Bronchial epithelial cell (primary cell): ENCODE measurements around the gene ERCC6. TPM values are rescaled to one million over a fixed set of nuclear protein-coding genes. Genes with fewer than 3 reads are reported as not detected.

Source experiments
- DNase-seq: peaks from one replicate; pipeline ENCODE4 v3.0.0-alpha.2; 2010; ENCODE audit warnings: low read depth
- FAIRE-seq: peaks from 2 replicates; lab custom pipeline; 2011; peaks lifted over from hg19 to GRCh38; lab: Jason Lieb, UNC
- H3K27me3 ChIP-seq: 2 replicates; pipeline ENCODE4 v1.5.1; 2011; ENCODE audit warnings: low read length; ENCODE audit not compliant: control insufficient read depth, insufficient read depth
- H3K36me3 ChIP-seq: 2 replicates; pipeline ENCODE4 v1.5.1; 2011; ENCODE audit warnings: low read length; ENCODE audit not compliant: control insufficient read depth, insufficient read depth
- H3K4me3 ChIP-seq: 2 replicates; pipeline ENCODE4 v1.5.1; 2011; ENCODE audit warnings: mild to moderate bottlenecking, low read depth, low read length, control low read depth
- CTCF ChIP-seq: IDR thresholded peaks from 2 replicates; pipeline ENCODE4 v1.5.1; 2011; ENCODE audit warnings: mild to moderate bottlenecking, moderate library complexity, low read length, control low read depth, inconsistent platforms; ENCODE audit not compliant: insufficient read depth, severe bottlenecking
- total RNA-seq: library from RNA; depleted of rRNA; stranded (reverse); fragments of >200 nt; gene quantifications from 2 replicates; pipeline ENCODE4 v1.2.1, GENCODE V29; 2014

Gene ERCC6
- total RNA-seq, 1 donor from 2014 or later: 19.2 TPM

- Histone ChIP-seq H3K27me3 (no peaks in the 10 kb centered on the region), H3K4me3 (no peak overlapping the region), H3K36me3 (no peaks in the 10 kb centered on the region)
- TF ChIP-seq CTCF: no peak
- no peak for DNase-seq
- FAIRE-seq: no peak
Measured at GRCh38 chr10:49568235-49568634, 29.3 kb upstream of the ERCC6 start.

GRCh38 chr10:49567810-49568209, 28.9 kb upstream of the ERCC6 start:
- TF ChIP-seq CTCF: no peak
- Histone ChIP-seq H3K36me3 (no peaks in the 10 kb centered on the region), H3K27me3 (no peaks in the 10 kb centered on the region), H3K4me3 (no peak overlapping the region)
- no peak for DNase-seq
- no peak for FAIRE-seq

- no peak for FAIRE-seq
- Histone ChIP-seq H3K4me3 (no peak overlapping the region), H3K27me3 (no peaks in the 10 kb centered on the region), H3K36me3 (no peaks in the 10 kb centered on the region)
- no peak for TF ChIP-seq CTCF
- DNase-seq: peak; percentile 25
Measured at GRCh38 chr10:49564461-49565009, 25.6 kb upstream of the ERCC6 start.

GRCh38 chr10:49562893-49563292, 24.0 kb upstream of the ERCC6 start:
- Histone ChIP-seq H3K4me3 (no peak overlapping the region), H3K27me3 (no peaks in the 10 kb centered on the region), H3K36me3 (no peaks in the 10 kb centered on the region)
- FAIRE-seq: no peak
- DNase-seq: no peak
- no peak for TF ChIP-seq CTCF

- no peak for FAIRE-seq
- DNase-seq: no peak
- no peaks in the 10 kb centered on the region for H3K27me3 ChIP-seq
- no peaks in the 10 kb centered on the region for H3K36me3 ChIP-seq
- no peak for TF ChIP-seq CTCF
- no peak overlapping the region for H3K4me3 ChIP-seq
Measured at GRCh38 chr10:49560526-49560925, 21.6 kb upstream of the ERCC6 start.

- DNase-seq: no peak
- no peaks in the 10 kb centered on the region for H3K27me3 ChIP-seq
- FAIRE-seq: no peak
- TF ChIP-seq CTCF: no peak
- H3K36me3 ChIP-seq: no peaks in the 10 kb centered on the region
- H3K4me3 ChIP-seq: no peak overlapping the region
Measured at GRCh38 chr10:49559476-49559875, 20.6 kb upstream of the ERCC6 start.
